ENCODE data around the gene SELENOW. TPM values are rescaled to one million over a fixed set of nuclear protein-coding genes. Genes with fewer than 3 reads are reported as not detected.

Gene SELENOW
- total and polyA plus RNA-seq, 2 of the 4 experiments (the other 2 are of a cell fraction), result 61.3 to 217 TPM

- CTCF ChIA-PET, result interaction anchor here (1.0 kb wide), 1 partner anchor 22 kb away, joined by 3 read pairs; no protein-coding TSS in a partner anchor
- peak; percentile 36 for ATAC-seq (ENCODE audit: low read depth)
Observed at GRCh38 chr19:47735131-47735530, 43.4 kb upstream of the SELENOW start.

More at GRCh38 chr19:47735131-47735530, 43.4 kb upstream of the SELENOW start:
- H2AFZ ChIP-seq (replicated peaks; ENCODE audit: low read length, poor library complexity), result no peak overlapping the region
- no peak overlapping the region for H2AK5ac ChIP-seq (ENCODE audit: low read depth, low read length)
- H3K14ac ChIP-seq (replicated peaks; ENCODE audit: low read depth, low read length), result no peak overlapping the region
- H3K9me1 ChIP-seq (ENCODE audit: insufficient read depth, low read length), result peaks cover 14% of the 10 kb centered on the region
- intact Hi-C loops (cut with micrococcal nuclease), result no loop called here
- H3K27me3 ChIP-seq (ENCODE audit: control insufficient read depth, insufficient read depth, low read length), result no peaks in the 10 kb centered on the region
- H3K9me3 ChIP-seq (ENCODE audit: control insufficient read depth, insufficient read depth, low read length), result peaks cover 6% of the 10 kb centered on the region; the same call in 1 of the 2 replicates
- BruUV-seq (replicated peaks), result no TSS peak
- H2BK15ac ChIP-seq (ENCODE audit: low read depth, low read length), result no peak overlapping the region
- H4K5ac ChIP-seq (ENCODE audit: low read depth, low read length), result no peak overlapping the region
- in situ Hi-C loops (cut with MboI; ENCODE audit: low sequenced_read_pairs), result no loop called here
- H4K91ac ChIP-seq (ENCODE audit: insufficient read depth, low read depth, low read length), result no peak overlapping the region
- no peak overlapping the region for H3K4me3 ChIP-seq (ENCODE audit: insufficient read depth, low read depth, low read length)
- H3K79me1 ChIP-seq (ENCODE audit: low read depth in 1 of 2, low read length in 2 of 2), result peaks cover 45 to 62% of the 10 kb centered on the region in 2 experiments
- no peak overlapping the region for H3K27ac ChIP-seq (ENCODE audit: insufficient read depth, low read length)
- POLR2A ChIA-PET (ENCODE audit: unreplicated experiment), result no interaction called here
- H3K4me2 ChIP-seq (ENCODE audit: low read depth, low read length), result no peak overlapping the region
- TF ChIP-seq SMC3 (IDR thresholded peaks at IDR 0.05; ENCODE audit: low read depth, low read length) (no peak), RCOR1 (IDR thresholded peaks at IDR 0.05; ENCODE audit: insufficient replicate concordance, low read length) (no peak), FOS (IDR thresholded peaks at IDR 0.05; ENCODE audit: low read depth, low read length) (no peak), POLR2A (IDR thresholded peaks at IDR 0.05; ENCODE audit: low read depth, low read length) (no peak), RAD21 (IDR thresholded peaks at IDR 0.05; ENCODE audit: low read length) (no peak), RFX5 (IDR thresholded peaks at IDR 0.05; ENCODE audit: low read depth, low read length) (no peak), USF2 (IDR thresholded peaks at IDR 0.05; ENCODE audit: low read depth, low read length) (no peak), CEBPB (IDR thresholded peaks at IDR 0.05; ENCODE audit: low read depth, low read length) (no peak), CTCF (conservative IDR thresholded peaks at IDR 0.05; ENCODE audit: low read depth, low read length) (no peak), CHD1 (IDR thresholded peaks at IDR 0.05; ENCODE audit: low read depth, low read length) (no peak), MAFK (IDR thresholded peaks at IDR 0.05; ENCODE audit: low read depth, low read length) (no peak), ELK1 (IDR thresholded peaks at IDR 0.05; ENCODE audit: borderline replicate concordance, low read depth, low read length) (no peak), BHLHE40 (IDR thresholded peaks at IDR 0.05; ENCODE audit: low read depth, low read length) (no peak), MAZ (IDR thresholded peaks at IDR 0.05; ENCODE audit: borderline replicate concordance, low read depth, low read length) (no peak), NFE2L2 (IDR thresholded peaks at IDR 0.05; ENCODE audit: low read depth, low read length) (no peak), MXI1 (IDR thresholded peaks at IDR 0.05; ENCODE audit: borderline replicate concordance, low read depth, low read length) (no peak)
- peaks cover 53% of the 10 kb centered on the region for H4K20me1 ChIP-seq (ENCODE audit: insufficient read depth, low read length)
- no peak overlapping the region for H3K56ac ChIP-seq (ENCODE audit: extremely low read depth, insufficient read depth, low read length)
- WGBS, 2 experiments (ENCODE audit: extremely low coverage in 2 of 2, insufficient read length in 1 of 2), result 88% methylated on average over 3 of the region's 4 CpGs; no CpG with 5 or more reads in 1 of the 2 experiments
- H3K36me3 ChIP-seq (ENCODE audit: control insufficient read depth, insufficient read depth, low read length), result peaks cover 68% of the 10 kb centered on the region
- H4K8ac ChIP-seq (ENCODE audit: low read depth in 2 of 2, low read length in 2 of 2), result no peak overlapping the region
- no peak overlapping the region for H3K9ac ChIP-seq (ENCODE audit: low read depth, low read length)
- H2BK120ac ChIP-seq (ENCODE audit: low read depth, low read length), result no peak overlapping the region
- dilution Hi-C loops (cut with HindIII; ENCODE audit: low sequenced_read_pairs, unreplicated experiment), result no loop called here
- H2BK20ac ChIP-seq (ENCODE audit: low read depth, low read length), result no peak overlapping the region
- peaks cover 8% of the 10 kb centered on the region for H3K4me1 ChIP-seq (ENCODE audit: control insufficient read depth, insufficient read depth, low read length)
- no peak overlapping the region for H3K23ac ChIP-seq (ENCODE audit: low read depth, low read length)
- H2BK5ac ChIP-seq (ENCODE audit: low read depth, low read length, poor library complexity, severe bottlenecking), result no peak overlapping the region
- no peak overlapping the region for H2AK9ac ChIP-seq (replicated peaks; ENCODE audit: low read depth, low read length, poor library complexity)
- no peak overlapping the region for H3K18ac ChIP-seq (ENCODE audit: low read depth, low read length)
- no peak for DNase-seq
- no peak overlapping the region for H3K4ac ChIP-seq (ENCODE audit: low read depth, low read length)

Measured in IMR-90 (cell line).